Activated CD4-positive, alpha-beta T cell treated with anti-CD3 and anti-CD28 coated beads, Interleukin-2, amount 10 ng/mL, durations not matched to agents 7 days and 5 days (primary cell): Measurements from ENCODE around the gene PYDC1. TPM values are rescaled to one million over a fixed set of nuclear protein-coding genes. Genes with fewer than 3 reads are reported as not detected.
A peak's percentile ranks its signal among the peaks of the same experiment; 100 is the strongest.

ENCODE experiments used
- CTCF ChIA-PET: fragments of 350-600 bp; sonication (Branson Sonifier 250); formaldehyde crosslinking; loops from one replicate; lab custom pipeline; 2021; ENCODE audit warnings: antibody characterized with exemption; lab: Charles Lee
- POLR2A ChIA-PET: fragments of 350-600 bp; sonication (Branson Sonifier 250); formaldehyde crosslinking; loops from one replicate; lab custom pipeline; 2021; ENCODE audit warnings: antibody characterized with exemption; lab: Charles Lee
- DNase-seq: peaks from one replicate; pipeline ENCODE4 v3.0.0-alpha.2; 2020
- H3K27ac Mint-ChIP-seq: one replicate; pipeline ENCODE4 v1.8.0; 2021; ENCODE audit warnings: mild to moderate bottlenecking, moderate library complexity, mixed read lengths
- H3K27me3 Mint-ChIP-seq: one replicate; pipeline ENCODE4 v1.8.0; 2021; ENCODE audit warnings: mixed read lengths
- H3K36me3 Mint-ChIP-seq: one replicate; pipeline ENCODE4 v1.8.0; 2021; ENCODE audit warnings: low read depth, mixed read lengths
- H3K4me1 Mint-ChIP-seq: one replicate; pipeline ENCODE4 v1.8.0; 2021; ENCODE audit warnings: mixed read lengths
- H3K4me3 Mint-ChIP-seq: one replicate; pipeline ENCODE4 v1.8.0; 2021; ENCODE audit warnings: mild to moderate bottlenecking, moderate library complexity, mixed read lengths
- H3K9me3 Mint-ChIP-seq: one replicate; pipeline ENCODE4 v1.8.0; 2021; ENCODE audit warnings: mixed read lengths
- total RNA-seq, 2 experiments: library from RNA; stranded (reverse); gene quantifications; one replicate each; pipeline ENCODE4 v1.2.3, GENCODE V29; 2021

Gene PYDC1
- not detected for total RNA-seq

DNA sequence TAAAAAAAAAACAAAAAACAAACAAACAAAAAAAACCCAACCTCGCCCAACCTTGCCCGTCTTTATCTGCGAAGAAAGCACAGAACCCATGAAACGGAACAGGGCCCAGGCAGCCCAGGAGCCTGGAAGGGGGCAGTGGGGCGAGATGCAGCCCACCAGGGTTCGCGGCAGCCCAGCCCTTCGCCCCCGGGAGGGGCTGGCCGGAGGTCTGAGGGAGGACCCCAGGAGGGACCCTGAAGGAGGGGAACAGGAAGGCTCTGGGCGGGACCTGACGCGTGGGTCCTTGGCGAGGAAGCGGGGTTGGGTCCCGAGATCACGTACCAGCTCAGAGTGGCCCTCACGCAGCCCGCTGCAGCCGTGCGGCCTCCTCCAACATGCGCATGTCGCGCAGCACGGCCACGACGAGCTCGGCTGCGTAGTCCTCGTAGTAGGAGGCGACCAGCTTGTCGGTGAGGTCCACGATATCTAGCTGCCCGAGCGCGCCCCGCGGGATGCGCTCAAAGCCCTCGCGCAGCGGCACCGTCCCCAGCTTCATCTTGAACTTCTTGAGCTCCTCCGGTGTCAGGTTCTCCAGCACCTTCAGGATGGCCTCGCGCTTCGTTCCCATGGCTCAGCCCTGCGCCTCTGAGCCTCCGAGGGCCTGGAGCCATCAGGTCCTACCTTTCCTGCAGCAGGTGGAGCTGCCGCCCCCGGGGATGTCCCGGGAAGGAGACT is at the start of gene PYDC1:
Gene PYDC1 (minus strand): TSS at position 714 of the 714 bp plus-strand sequence. CDS start 107 bp downstream, at position 607.
- Mint-ChIP-seq H3K27ac (no peak within 1 kb of the TSS), H3K4me3 (peak within 1 kb of the TSS; percentile 40), H3K27me3 (peaks cover 53% of the 10 kb centered on the region), H3K9me3 (no peaks in the 10 kb centered on the region), H3K36me3 (no peaks in the 10 kb centered on the region), H3K4me1 (peaks cover 25% of the 10 kb centered on the region)
- ChIA-PET CTCF (interaction anchor here (0.6 to 2.2 kb wide), 12 partner anchors 9 to 403 kb away, joined by 3 to 12 read pairs (median 4); partner anchors contain the start of gene PYCARD), POLR2A (interaction anchor here (0.7 kb wide), 1 partner anchor 166 kb away, joined by 3 read pairs; no protein-coding TSS in a partner anchor)
- DNase-seq, result no peak

DNA sequence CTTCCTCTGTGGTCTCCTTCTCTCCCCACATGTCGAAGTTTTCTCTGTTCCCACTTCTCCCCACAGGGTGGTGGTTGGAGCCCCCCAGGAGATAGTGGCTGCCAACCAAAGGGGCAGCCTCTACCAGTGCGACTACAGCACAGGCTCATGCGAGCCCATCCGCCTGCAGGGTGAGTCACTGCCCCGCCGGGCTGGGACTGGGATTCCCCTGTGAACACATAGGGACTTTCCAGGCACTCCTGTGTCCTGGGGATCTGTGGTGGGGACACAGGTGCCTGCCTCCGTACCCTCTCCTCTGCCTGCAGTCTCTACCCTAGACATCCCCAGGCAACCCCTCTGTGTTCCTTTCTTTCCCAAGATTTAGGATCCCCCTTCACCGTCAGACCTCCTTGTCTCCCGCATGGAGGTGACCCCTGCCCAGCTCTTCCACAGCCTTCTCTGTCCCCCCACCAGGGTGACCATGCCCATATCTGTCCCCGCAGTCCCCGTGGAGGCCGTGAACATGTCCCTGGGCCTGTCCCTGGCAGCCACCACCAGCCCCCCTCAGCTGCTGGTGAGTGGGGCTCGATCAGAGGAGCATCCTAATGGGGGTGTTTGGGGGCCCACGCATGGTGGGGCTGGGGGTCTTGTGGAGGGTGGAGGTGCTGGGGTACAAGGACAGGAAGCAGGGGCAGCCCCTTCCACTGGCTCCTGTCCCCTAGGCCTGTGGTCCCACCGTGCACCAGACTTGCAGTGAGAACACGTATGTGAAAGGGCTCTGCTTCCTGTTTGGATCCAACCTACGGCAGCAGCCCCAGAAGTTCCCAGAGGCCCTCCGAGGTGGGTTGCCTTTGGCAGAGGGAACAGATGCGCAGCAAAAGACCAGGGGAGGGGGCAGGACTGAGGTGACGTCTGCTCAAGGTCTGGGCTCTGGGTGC is 48.7 kb upstream of the PYDC1 start:
- CTCF ChIA-PET, result interaction anchor here (1.5 to 1.8 kb wide), 2 partner anchors 10 to 38 kb away, joined by 4 to 8 read pairs; no protein-coding TSS in a partner anchor
- H3K4me1 Mint-ChIP-seq, result peaks cover 46% of the 10 kb centered on the region
- no peaks in the 10 kb centered on the region for H3K9me3 Mint-ChIP-seq
- POLR2A ChIA-PET, result no interaction called here
- H3K27me3 Mint-ChIP-seq, result no peaks in the 10 kb centered on the region
- no peak overlapping the region for H3K4me3 Mint-ChIP-seq
- H3K27ac Mint-ChIP-seq, result peak overlapping the region; percentile 46
- peak; percentile 21 for DNase-seq
- H3K36me3 Mint-ChIP-seq, result peaks cover 18% of the 10 kb centered on the region

DNA sequence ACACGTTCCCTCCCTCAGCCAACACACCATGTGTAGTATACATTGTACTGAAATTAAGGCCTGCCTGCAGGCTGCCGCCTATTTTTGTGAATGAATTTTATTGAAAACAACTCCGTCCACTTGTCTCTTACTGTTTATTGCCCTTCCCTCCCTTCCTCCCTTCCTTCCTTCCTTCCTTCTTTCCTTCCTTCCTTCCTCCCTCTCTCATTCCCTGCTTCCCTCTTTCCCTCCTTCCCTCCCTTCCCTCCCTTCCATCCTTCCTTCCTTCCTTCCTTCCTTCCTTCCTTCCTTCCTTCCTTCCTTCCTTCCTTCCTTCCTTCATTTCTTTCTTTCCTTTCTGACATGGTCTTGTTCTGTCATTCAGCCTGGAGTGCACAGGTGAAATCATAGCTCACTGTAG is 45.1 kb upstream of the PYDC1 start:
- Mint-ChIP-seq H3K9me3 (no peaks in the 10 kb centered on the region), H3K27me3 (no peaks in the 10 kb centered on the region), H3K4me3 (no peak overlapping the region), H3K36me3 (peaks cover 11% of the 10 kb centered on the region), H3K4me1 (peaks cover 49% of the 10 kb centered on the region), H3K27ac (no peak overlapping the region)
- ChIA-PET CTCF (interaction anchor here (0.7 kb wide), 1 partner anchor 128 kb away, joined by 4 read pairs; no protein-coding TSS in a partner anchor), POLR2A (no interaction called here)
- DNase-seq, result no peak

DNA sequence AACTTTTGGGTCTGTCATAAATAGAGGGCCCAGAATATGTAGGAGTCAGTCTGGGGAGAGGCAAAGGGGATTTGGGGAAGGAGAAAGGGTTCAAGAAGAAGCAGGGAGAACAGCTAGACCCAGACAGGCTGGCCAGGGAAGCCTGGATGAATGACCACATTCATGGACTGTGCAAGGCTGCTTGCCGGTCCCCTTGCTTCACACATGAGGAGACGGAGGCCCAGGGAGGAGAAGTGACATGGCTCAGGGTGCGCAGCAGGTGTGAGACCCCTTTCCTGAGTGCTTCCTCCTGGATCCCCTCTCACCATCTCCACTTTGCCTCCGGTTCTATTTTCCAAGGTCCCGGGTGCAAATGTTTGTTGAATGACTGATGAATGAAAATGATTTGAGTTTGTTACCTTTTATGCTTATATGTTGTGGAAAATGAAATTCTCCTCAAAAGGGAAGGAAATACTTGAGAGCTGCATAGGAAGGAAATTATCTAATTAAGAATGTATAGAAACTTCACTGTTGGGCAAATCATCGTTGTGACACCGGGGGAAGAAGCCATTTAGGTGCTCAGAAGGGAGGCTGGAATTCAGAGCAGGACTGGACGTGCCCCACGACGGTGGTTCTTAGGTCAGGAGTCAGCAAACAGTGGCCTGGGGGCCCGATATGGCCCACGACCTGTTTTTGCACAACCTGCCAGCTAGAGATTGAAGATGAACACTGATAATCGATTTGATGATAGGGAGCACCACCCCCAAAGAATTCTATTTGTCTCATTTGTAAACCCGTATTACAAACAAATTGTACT is 43.4 kb upstream of the PYDC1 start:
- no peaks in the 10 kb centered on the region for H3K9me3 Mint-ChIP-seq
- CTCF ChIA-PET, result interaction anchor here (0.5 kb wide), 1 partner anchor 36 kb away, joined by 3 read pairs; no protein-coding TSS in a partner anchor
- H3K27ac Mint-ChIP-seq, result peak overlapping the region; percentile 83
- POLR2A ChIA-PET, result no interaction called here
- H3K27me3 Mint-ChIP-seq, result no peaks in the 10 kb centered on the region
- peaks cover 42% of the 10 kb centered on the region for H3K4me1 Mint-ChIP-seq
- H3K36me3 Mint-ChIP-seq, result peaks cover 10% of the 10 kb centered on the region
- H3K4me3 Mint-ChIP-seq, result peak overlapping the region; percentile 58
- DNase-seq, result no peak

DNA sequence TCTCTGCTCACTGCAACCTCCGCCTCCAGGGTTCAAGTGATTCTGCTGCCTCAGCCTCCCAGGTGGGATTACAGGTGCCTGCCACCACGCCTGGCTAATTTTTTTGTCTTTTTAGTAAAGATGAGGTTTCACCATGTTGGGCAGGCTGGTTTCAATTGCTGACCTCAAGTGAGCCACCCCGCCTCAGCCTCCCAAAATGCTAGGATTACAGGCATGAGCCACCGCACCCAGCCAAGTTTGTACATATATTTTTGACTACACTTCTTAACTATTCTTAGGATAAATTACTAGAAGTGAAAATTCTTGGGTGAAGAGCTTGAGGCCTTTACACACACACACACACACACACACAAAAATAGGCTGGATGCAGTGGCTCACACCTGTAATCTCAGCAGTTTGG is 41.4 kb upstream of the PYDC1 start:
- Mint-ChIP-seq H3K4me3 (no peak overlapping the region), H3K4me1 (peaks cover 52% of the 10 kb centered on the region), H3K27me3 (no peaks in the 10 kb centered on the region), H3K36me3 (peaks cover 11% of the 10 kb centered on the region), H3K27ac (no peak overlapping the region), H3K9me3 (no peaks in the 10 kb centered on the region)
- no peak for DNase-seq
- CTCF ChIA-PET, result interaction anchor here (0.6 to 1.6 kb wide), 4 partner anchors 10 to 303 kb away, joined by 3 to 4 read pairs (median 4); no protein-coding TSS in a partner anchor
- POLR2A ChIA-PET, result no interaction called here

DNA sequence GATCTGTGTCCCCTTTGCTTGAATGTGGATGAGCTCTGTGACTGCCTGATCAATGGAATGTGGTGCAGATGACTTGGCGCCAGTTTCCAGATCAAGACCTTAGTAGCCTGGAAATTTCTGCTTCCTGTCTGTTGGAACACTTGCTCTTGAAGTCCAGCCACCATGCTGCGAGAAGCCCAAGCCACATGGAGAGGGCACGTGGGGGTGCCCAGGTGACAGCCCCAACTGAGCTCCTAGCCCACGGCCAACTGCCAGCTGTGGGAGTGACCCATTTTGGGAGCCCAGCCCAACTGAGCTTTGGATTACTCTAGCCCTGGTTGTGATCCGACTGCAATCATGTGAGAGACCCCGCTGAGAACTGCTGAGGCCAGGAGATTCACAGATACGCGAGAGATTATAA is 39.5 kb upstream of the PYDC1 start:
- no peaks in the 10 kb centered on the region for H3K27me3 Mint-ChIP-seq
- CTCF ChIA-PET, result interaction anchor here (0.6 to 0.9 kb wide), 4 partner anchors 19 to 611 kb away, joined by 3 to 4 read pairs (median 3); no protein-coding TSS in a partner anchor
- H3K36me3 Mint-ChIP-seq, result peaks cover 13% of the 10 kb centered on the region
- no peak overlapping the region for H3K27ac Mint-ChIP-seq
- POLR2A ChIA-PET, result interaction anchor here (0.6 kb wide), 1 partner anchor 10 kb away, joined by 7 read pairs; no protein-coding TSS in a partner anchor
- H3K9me3 Mint-ChIP-seq, result no peaks in the 10 kb centered on the region
- no peak overlapping the region for H3K4me3 Mint-ChIP-seq
- no peak for DNase-seq
- H3K4me1 Mint-ChIP-seq, result peaks cover 56% of the 10 kb centered on the region

DNA sequence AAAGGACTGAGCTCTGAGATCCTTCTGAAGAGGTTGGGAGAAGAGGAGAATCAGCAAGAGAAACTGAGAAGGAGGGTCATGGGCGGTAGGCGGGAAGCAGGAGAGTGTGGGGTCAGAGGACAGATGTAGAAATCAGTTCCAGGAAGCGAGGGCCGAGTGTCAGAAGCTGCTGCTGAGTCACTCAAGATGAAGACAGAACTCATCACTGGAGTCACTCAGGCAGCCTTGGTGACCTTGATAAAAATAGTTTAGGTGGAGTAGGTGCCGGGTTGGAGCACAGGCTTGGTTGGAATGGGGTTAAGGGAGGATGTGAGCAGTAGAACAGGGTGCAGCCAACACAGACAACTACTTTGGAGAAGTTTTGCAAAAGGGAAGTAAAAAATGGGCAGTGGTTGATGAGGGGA is 36.7 kb upstream of the PYDC1 start:
- ChIA-PET POLR2A (no interaction called here), CTCF (interaction anchor here (0.6 to 1.8 kb wide), 4 partner anchors 10 to 45 kb away, joined by 3 to 5 read pairs (median 4); no protein-coding TSS in a partner anchor)
- Mint-ChIP-seq H3K27ac (peak overlapping the region; percentile 86), H3K36me3 (peaks cover 20% of the 10 kb centered on the region), H3K4me3 (peak overlapping the region; percentile 57), H3K9me3 (no peaks in the 10 kb centered on the region), H3K27me3 (no peaks in the 10 kb centered on the region), H3K4me1 (peaks cover 54% of the 10 kb centered on the region)
- DNase-seq, result peak; percentile 45

DNA sequence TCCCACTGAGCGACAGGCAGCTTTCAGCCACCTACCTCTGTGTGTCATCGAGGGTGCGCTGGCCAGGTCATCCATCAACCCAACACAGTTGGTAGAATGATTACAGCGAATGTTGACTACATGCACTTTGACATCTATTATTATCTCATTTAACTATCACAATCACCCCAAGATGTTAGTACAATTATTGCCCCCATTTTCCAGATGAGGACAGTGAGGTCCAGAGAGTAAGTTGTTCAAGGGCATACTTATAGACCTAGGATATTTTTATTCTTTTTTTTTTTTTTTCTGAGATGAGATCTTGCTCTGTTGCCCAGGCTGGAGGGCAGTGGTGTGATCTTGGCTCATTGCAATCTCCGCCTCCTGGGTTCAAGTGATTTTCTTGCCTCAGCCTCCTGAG is 34.5 kb upstream of the PYDC1 start:
- H3K36me3 Mint-ChIP-seq, result peaks cover 20% of the 10 kb centered on the region
- no peaks in the 10 kb centered on the region for H3K9me3 Mint-ChIP-seq
- no peak for DNase-seq
- H3K4me3 Mint-ChIP-seq, result no peak overlapping the region
- ChIA-PET POLR2A (no interaction called here), CTCF (interaction anchor here (0.6 to 1.6 kb wide), 2 partner anchors 8 to 90 kb away, joined by 3 to 5 read pairs; no protein-coding TSS in a partner anchor)
- H3K4me1 Mint-ChIP-seq, result peaks cover 54% of the 10 kb centered on the region
- no peaks in the 10 kb centered on the region for H3K27me3 Mint-ChIP-seq
- peak overlapping the region; percentile 87 for H3K27ac Mint-ChIP-seq

DNA sequence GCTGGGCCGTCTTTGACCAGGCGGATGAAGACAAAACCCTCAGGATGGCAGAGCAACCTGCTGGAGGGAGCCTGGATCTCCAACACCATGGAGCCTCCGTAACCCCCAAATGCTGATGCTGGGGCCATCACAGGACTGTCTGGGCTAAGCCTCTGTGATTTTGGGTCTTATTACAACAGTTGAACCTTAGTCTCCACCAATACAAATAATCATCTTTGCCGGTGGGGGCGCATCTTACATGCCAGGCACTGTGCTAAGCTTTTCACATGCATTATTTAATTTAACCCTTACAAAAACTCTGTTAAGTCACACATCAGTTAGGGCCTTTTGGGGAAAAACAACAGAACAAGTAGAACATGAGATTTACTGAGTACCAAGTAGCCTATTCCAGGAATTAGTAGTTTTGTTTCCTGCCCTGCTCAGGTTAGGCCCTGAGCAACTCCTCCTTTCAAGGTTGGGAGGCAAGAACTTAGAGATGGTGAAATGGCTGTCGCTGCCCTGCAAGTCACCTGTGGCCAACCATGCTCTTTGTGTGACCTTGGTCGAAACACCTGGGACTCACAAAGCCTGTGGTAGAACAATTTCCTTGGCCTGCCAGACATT is 33.9 kb upstream of the PYDC1 start:
- Mint-ChIP-seq H3K36me3 (peaks cover 20% of the 10 kb centered on the region), H3K27me3 (peaks cover 1% of the 10 kb centered on the region), H3K4me3 (peak overlapping the region; percentile 6), H3K9me3 (no peaks in the 10 kb centered on the region), H3K4me1 (peaks cover 54% of the 10 kb centered on the region), H3K27ac (peak overlapping the region; percentile 87)
- POLR2A ChIA-PET, result interaction anchor here (0.6 kb wide), 1 partner anchor 43 kb away, joined by 3 read pairs; no protein-coding TSS in a partner anchor
- DNase-seq, result peak; percentile 22
- CTCF ChIA-PET, result no interaction called here

DNA sequence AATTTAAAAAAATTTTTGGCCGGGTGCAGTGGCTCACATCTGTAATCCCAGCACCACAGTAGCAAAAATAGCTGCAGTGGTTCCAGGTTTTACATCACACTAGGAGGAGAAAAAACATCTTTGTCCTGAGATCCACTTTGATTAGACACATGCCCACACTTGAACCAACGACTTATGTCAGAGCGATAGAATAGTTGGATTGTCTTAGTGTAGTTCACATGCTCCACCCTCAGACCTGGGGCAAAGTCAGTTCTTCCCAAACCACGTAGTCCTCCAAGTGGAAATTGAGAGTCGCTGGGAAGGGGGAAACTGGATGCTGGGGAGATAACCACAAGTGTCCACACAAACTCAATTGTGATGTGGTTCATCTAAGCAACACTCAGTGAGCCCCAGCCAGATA is 31.4 kb upstream of the PYDC1 start:
- H3K4me1 Mint-ChIP-seq, result peaks cover 37% of the 10 kb centered on the region
- no peak overlapping the region for H3K27ac Mint-ChIP-seq
- ChIA-PET CTCF (interaction anchor here (0.6 to 3.6 kb wide), 4 partner anchors 11 to 23 kb away, joined by 4 to 11 read pairs (median 6); no protein-coding TSS in a partner anchor), POLR2A (no interaction called here)
- no peak for DNase-seq
- peaks cover 16% of the 10 kb centered on the region for H3K36me3 Mint-ChIP-seq
- no peaks in the 10 kb centered on the region for H3K9me3 Mint-ChIP-seq
- peaks cover 3% of the 10 kb centered on the region for H3K27me3 Mint-ChIP-seq
- H3K4me3 Mint-ChIP-seq, result no peak overlapping the region

DNA sequence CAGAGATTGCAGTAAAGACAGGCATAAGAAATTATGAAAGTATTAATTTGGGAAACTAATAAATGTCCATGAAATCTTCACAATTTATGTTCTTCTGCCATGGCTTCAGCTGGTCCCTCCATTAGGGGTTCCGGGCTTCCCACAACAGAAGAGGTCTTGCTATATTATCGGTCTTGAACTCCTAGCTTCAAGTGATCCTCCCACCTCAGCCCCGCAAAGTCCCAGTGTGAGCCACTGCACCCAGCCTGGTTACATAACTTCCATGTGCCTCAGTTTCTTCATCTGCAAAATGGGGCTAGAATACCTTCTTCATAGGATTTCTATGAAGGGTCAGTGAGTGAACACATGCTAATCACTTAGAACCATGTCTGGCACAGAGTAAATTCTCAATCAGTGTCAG is 29.4 kb upstream of the PYDC1 start:
- ChIA-PET POLR2A (no interaction called here), CTCF (interaction anchor here (1.0 to 3.6 kb wide), 2 partner anchors 12 kb away, joined by 4 to 11 read pairs; no protein-coding TSS in a partner anchor)
- Mint-ChIP-seq H3K36me3 (peaks cover 6% of the 10 kb centered on the region), H3K27ac (no peak overlapping the region), H3K4me1 (peaks cover 16% of the 10 kb centered on the region), H3K4me3 (no peak overlapping the region), H3K27me3 (peaks cover 4% of the 10 kb centered on the region), H3K9me3 (no peaks in the 10 kb centered on the region)
- no peak for DNase-seq
